NCI-H2107 treated with DMSO at 0.1 percent for 48 hours (cell line): ENCODE results near the gene TBC1D5.
"Not testable (repeated sequence)": the region's sequence is repeated elsewhere in the genome, so short reads cannot be mapped to it uniquely, and the experiment has no call there.

Source experiments
- DNase-seq: peaks from one replicate; lab custom pipeline; 2025; ENCODE audit not compliant: unreplicated experiment; lab: John Stamatoyannopoulos, UW

Gene TBC1D5

DNA sequence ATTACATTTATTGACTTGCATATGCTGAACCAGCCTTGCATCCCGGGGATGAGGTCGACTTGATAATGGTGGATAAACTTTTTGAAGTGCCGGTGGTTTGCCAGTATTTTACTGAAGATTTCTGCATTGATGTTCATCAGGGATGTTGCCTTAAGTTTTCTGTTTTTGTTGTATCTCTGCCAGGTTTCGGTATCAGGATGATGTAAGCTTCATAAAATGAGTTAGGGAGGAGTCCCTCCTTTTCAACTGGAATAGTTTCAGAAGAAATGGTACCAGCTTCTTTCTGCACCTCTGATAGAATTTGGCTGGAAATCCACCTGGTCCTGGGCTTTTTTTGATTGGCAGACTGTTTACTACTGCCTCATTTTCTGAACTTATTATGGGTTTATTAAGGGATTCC is 250.8 kb downstream of the TBC1D5 start:
- no peak for DNase-seq

DNA sequence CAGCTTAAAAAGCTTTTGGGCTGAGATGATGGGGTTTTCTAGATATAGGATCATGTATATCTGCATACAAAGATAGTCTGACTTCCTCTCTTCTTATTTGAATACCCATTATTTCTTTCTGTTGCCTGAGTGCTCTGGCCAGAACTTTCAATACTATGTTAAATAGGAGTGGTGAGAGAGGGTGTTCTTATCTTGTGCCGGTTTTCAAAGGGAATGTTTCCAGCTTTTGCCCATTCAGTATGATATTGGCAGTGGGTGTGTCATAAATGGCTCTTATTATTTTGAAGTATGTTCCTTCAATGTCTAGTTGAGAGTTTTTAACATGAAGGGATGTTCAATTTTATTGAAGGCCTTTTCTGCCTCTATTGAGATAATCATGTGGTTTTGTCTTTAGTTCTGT is 251.2 kb downstream of the TBC1D5 start:
- not testable (repeated sequence) for DNase-seq

DNA sequence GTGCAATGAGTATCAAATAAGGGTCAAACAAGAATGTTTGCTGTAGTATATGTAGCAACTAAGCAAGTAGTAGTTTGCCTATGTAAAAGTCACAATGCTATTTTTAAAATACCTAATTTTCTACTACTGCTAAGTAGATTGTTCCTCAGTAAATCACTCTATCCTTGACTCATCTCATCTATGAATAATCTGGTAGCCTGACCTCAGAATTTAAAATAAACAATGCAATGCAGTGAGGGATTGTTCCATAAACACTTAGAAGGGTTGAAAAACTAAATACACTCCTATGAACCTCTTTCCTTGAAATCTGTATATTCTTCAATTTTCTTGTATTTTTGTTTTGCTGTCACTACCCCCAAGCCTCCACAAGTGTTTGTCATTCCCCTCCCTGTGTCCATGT is 253.3 kb downstream of the TBC1D5 start:
- DNase-seq = no peak

DNA sequence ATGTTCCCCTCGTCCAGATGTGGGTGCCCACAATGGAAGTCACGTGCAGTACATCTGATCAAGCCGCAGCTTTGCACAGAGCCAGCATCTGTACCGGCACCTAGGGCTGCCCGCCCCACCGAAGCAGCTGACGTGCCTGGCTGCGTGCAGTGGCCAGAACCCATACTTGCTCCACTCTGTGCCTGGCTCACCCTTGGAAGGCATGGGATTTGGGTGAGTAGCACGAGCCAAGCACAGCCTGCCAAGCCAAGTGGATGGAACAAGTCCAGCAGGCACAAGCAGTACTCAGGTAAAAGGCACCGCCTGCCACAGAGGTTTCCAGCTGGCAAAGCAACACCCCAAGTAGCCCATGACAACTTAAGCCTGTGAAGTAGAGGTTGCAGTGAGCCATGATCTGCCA is 261.3 kb downstream of the TBC1D5 start:
- no peak for DNase-seq

DNA sequence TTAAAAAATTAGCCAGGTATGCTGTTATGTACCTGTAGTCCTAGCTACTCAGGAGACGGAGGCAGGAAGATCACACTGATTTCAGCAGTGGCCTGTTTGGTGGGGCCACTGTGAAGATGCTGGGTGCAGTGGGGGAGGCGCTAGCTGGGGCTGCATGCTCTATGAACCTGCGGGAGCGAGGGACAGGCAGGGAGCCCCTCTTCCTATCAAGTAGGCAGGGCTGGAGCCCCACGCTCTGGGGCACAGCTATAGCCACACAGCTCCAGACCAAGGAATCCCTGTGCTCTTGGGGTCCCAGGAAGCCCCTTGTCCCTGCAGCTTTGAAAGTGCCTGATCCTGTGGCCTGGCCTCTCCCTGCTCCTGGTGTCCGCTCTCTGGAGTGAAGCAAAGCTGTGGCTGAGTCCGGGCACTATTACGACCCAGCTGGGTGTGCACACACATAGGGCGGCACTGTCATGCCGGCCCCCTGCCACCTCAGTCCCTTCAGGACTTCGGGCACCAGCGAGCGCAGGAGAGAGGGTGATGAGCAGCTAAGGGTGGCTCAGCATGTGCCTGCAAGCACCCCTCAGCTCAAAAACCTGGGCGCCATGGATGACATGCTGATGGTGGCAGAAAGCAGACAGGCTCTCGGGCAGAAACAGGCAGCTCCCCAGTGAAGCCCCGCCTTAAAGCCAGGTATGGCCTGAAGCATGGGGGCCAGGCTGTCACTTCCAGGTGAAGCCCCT is 262.6 kb downstream of the TBC1D5 start:
- no peak for DNase-seq

DNA sequence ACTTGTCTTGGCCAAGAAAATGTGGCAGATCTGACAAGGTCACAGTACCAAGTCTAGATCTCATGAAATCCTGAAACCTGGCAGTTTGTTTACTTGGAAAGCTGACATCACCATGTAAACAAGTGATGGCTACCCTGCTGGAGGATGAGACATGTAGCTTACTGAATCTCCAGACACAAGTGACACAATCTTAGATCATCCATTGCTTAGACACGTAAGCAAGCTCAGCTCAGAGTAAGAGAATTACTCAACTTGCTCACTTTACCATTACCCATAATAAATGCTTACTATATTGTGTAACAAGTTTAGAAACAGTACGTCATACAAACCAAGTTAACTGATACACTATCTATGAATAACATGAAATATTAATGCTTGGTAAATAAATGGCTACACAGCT is 263.8 kb downstream of the TBC1D5 start:
- DNase-seq = no peak

DNA sequence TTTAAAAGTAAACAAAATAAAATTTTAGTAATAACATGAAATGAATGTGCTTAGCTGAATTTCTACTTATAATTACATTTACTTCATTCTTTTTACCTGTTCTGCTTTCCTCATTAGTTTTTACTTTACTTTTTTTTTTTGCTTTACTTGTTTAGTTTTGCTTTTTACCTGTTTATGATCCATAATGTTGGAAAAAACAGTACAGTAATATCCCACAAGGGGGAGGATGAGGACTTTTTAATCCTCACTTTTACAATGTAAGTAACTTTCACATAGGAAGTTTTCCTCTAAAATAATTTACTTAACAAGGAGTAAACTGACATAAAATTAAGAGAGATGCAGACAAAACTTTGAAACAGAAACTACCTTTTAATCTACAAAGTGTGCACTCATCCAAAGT is 268.7 kb downstream of the TBC1D5 start:
- DNase-seq = no peak

DNA sequence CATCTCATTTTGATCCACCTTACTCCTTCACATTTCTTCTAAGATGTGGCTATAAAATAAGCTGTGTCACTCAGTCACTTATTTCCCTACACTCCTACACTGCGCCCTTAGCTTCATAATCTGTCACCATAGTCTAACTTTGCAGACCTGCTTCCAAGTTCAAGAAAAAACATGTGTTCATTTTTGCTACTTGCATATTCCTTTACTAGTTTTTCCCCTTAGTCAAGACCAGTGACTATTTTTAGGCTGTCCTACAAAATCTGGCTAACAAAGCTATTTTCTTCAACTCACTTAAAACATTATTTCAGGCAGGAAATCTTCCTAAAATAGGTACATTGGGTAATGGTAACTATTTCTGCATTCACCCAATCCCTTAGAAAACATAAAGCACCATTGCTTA is 272.5 kb downstream of the TBC1D5 start:
- DNase-seq = no peak

DNA sequence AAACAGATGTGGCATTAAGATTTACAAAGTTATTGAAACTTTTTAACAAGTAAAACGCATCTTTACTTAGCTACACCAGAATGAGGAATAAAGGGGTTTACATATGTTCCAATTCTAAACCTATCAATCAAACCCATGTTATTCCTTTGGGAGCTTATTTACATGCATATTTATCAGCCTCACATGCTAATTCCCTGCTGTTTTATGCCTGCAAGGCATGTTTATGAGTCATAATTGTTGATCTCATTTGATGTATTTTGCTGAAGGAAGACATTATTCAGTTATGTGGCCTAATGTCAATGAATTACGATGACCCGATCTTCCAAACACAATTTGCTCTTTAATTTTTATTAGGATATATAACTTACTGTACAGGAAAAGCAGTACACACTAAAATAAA is 272.9 kb downstream of the TBC1D5 start:
- no peak for DNase-seq

DNA sequence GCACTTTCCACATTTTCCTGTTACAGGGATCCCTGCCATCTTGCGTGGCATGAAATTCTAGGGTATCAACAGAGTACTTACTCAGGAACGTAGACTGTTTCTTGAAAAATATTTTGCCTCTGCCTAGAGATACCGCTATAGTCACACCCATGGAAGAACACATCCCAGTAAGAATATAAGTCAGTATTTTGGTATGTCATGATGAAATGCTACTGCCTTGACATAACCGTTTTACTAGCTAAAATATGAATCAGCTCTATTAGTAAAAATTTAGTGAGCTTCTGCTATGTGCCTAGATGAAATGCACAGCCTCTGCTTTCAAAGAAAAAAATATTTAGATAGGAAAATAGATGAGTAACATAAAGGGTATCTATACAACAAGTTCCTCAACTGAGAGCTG is 276.4 kb downstream of the TBC1D5 start:
- no peak for DNase-seq

DNA sequence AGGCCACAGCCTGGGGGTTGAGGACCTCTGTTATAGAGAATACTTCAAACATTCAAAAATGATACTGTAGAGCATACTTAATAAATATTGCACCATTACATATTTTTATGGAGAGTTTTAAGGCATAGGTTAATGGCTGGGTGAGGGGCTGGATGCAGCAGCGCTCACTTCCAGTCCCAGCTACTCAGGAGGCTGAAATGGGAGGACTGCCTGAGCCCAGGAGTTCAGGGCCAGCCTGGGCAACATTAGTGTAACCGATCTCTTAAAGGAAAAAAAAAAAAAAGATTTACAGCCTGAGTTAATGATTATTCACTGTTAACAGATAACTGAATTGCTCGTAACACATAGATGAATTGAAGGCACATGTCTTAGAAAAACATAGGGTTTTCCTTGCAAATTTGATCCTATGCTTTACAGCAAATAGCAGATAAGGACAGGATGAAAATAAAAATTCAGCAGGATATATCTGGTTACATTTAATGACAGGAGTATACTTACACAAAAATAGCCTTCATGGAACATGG is 282.9 kb downstream of the TBC1D5 start:
- DNase-seq = no peak

DNA sequence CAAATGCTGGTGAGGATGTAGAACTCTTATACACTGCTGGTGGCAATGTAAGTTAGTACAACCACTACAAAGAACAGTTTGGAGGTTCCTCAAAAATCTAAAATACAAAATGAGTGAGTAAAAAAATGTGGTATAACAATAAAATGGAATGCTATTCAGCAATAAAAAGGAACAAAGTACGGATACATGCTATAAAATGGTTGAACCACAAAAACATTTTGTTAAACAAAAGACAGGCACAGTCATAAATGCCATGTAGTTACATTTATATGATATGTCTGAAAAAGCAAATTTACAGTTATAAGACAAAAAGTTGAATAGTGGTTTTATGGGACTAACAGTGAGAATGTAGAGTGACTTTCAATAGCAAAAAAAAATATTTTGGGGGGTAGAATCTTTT is 285.8 kb downstream of the TBC1D5 start:
- DNase-seq = no peak

DNA sequence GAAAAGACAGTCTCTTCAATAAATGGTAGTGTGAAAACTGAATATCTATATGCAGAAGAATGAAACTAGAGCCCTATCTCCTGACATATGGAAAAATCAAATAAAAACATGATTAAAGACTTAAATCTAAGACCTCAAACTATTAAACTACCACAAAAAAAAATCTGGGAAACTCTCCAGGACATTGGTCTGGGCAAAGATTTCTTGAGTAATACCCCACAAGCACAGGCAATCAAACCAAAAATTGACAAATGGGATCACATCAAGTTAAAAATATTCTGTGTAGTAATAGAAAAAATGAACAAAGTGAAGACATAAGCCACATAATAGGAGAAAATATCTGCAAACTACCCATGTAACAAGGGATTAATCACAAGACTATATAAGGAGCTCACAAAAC is 286.4 kb downstream of the TBC1D5 start:
- DNase-seq = no peak

DNA sequence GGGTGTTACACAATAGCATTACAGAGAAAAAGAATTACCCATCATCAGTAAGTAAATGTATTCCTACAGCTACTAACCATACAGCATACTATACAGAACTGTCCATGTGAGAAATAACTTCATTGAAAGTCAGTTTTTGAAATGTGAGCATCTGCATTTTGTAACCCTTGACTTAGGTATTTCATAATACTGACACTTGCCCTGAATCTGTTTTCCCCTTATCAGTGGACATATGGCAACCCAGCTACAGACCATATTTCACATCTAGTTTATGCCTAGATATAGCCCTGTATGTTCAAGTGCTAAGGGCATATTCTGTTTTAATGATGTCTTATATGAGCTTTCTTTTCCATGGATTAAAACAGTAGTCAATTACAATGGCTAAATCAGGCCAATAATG is 297.6 kb downstream of the TBC1D5 start:
- no peak for DNase-seq

DNA sequence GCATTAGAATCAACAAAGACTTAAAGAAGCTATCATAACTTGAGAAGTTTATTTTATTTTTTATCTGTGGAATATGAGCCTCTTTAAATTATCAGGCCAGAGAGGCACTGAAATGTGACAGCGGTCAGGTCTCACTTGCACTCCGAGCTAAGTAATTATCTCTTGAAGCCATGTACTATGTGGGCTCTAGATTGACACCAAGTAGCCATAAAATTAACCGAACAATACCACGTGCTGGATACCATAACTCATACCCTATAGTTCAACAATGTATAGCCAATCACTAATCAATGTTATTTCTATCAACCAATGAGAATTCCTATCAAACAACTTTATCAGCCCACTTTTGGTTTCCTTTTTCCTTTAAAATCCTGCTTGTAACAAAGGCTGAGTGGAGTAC is 299.3 kb downstream of the TBC1D5 start:
- no peak for DNase-seq

DNA sequence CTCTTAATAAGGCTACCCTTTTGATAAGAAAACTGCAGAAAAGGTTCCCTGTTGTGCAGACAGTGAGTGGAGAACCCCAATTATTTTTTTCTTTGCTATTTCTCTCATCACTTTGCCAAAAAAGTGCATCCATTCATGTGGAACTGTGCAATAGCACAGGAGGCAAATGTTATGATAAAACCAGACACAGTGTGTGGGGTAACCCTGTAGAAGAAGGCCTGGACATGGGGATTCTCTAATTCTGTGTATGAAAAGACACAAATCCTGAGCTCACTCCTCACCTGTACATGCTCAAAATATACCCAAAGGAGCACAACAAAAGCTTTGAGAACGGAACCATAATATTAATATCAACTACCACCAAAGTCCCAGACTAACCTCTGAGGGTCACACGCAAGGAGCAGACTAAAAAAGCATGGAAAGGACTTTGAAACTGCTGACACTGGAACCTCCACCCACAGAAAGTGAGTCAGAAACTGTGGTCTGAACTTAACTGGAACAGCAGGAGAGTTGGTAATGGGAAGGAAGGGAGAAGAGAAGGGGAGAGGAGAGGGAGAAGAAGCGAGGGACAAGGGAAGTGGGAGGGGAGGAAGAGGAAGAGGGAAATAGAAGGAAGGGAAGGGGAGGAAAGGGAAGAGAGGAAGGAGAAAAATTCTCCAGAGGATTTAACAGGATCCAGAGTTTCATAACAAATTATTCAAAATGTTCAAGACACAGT is 299.9 kb downstream of the TBC1D5 start:
- no peak for DNase-seq

DNA sequence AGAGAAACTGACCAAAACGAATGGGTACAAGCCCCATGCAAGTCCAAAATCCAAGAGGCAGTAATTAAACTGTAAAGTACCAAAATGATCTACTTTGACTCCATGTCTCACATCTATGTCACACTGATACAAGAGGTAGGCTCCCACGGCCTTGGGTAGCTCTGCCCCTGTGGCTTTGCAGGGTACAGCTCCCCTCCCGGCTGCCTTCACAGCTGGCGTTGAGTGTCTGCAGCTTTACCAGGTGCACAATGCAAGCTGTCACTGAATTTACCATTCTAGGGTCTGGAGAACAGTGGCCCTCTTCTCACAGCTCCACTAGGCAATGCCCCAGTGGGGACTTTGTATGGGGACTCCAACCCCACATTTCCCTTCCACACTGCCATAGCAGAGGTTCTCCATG is 308.6 kb downstream of the TBC1D5 start:
- DNase-seq = no peak

DNA sequence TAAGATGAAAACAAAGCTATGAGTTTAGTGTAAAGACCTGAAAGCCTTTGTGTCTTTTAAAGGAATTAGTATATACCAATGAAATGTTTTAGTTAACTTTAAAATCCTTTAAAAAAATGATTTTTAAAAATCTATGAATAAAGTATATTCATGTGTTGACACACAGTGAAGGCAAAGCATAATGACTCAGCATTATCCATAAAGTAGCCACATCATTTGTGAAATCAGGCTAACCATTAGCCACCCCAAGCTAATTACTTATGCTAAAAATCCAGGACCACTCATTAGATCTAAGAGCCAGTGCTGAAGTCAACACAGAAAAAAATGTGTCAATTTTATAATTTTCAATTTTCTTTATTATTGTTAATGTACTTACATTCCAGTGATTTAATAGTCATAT is 310.2 kb downstream of the TBC1D5 start:
- no peak for DNase-seq

DNA sequence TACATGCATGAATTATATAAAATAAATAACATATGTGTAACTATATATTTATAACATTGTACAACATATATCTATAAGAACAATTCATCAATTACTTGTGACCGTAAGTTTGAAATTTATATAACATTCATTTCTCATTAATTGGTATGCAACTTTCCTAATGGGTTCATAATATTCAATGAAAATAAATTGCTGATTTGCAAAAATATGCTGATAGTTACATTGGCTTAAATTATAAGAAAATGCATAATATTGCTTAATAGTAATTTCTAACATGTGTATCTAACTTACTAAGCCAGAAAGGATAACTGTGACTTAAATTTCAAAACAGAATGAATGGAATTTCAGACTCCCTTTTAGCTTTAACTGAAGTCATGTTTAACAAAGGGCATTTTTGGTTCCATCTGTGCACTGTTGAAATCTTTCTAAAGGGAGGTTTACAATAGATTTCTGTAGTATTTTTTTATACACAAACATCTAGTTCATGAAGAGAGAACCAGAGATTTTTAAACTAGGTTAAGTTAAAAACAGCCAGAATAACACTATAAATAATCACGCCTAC is 310.9 kb downstream of the TBC1D5 start:
- DNase-seq = no peak

DNA sequence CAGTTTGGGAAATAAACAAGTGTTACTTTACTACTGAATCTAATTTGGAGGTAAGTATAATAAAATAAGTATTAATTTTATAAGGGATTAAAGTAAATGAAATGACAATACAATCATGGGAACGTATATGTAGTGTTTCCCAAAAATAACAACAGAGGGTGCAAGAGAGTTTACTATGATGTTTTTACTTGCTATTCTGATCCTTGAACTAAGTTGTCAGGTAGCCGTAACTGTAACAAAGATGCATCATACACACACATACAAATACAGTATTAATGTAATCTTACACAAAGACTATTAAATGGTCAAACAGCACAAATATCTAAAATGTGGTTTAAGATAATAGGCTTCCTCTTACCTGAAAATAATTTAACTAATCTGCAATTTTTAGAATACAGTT is 311.4 kb downstream of the TBC1D5 start:
- DNase-seq = peak; percentile 23

DNA sequence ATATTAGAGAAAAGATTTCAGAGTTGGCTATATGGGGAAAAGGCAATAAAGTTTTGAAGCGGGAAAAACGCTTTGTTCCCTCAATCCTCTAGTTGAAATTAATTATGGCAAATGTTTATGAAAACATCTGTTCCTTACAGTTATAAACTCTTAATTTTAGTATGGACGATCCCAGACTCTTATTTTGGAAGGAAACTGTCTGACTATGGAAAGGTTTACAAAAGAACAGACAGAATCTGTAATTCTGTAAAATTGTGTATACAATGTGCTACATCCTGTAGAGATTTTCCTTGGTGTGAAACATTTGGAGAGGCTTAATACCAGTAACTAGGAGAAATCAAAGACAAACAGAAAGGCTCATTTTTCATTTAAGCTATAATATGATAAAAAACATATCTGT is 311.8 kb downstream of the TBC1D5 start:
- DNase-seq = no peak

DNA sequence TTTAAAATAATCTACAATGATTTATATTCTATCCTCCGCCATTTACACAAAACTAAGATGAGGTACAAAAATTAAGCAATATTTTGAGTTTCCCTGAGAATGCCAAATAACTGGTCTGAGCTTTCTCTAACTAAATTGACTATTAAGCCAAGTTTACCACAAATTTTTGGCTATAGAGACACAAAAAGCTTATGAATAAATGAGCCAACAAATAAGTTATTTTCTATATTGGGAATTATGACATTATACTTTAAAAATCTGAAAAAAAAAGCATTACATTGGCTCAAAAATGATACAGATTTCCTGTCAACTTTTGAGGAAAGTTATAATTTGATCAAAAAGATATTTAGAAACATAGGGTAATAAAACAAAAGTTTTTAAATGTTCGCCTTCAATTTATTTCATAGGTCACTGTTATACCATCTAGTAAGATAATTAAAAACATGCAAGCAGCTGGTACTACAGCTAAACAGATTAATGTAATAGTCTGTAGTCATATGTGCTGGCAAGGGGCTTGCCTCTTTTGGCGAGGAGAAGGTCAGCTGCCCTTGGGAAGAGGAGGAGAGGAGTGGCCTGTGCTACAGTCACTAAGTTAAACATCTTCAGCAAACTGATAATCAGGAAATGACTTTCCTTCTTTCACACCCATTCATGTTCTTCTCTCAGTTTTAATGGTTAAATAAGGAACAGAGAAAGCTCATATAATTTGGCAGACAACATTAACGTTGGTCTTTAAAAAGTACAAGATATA is 318.5 kb downstream of the TBC1D5 start:
- no peak for DNase-seq
